ENCODE data around the gene HYDIN.
"Not testable (repeated sequence)": the region's sequence is repeated elsewhere in the genome, so short reads cannot be mapped to it uniquely, and the experiment has no call there.

DNA sequence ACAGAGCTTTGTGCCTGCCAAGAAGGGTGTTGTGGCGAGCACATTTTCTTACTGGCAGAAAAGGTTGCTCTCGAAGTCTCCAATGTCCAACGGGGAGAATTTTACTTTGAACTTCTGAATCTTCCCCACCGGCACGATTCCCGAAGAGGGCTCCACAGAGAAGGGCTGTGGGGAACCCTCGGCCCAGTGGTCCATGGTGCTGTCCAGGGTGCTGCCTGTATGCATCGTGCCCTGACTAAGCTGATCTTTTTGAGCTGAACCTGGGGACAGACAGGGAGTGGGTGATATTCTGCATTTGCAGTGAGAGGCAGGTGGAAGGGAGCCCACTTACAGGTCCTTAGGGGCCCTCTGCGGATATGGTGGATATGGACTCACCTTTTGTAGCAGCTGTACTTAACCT, 368.5 kb downstream of the HYDIN start:
- TF ChIP-seq, protein P1, sequence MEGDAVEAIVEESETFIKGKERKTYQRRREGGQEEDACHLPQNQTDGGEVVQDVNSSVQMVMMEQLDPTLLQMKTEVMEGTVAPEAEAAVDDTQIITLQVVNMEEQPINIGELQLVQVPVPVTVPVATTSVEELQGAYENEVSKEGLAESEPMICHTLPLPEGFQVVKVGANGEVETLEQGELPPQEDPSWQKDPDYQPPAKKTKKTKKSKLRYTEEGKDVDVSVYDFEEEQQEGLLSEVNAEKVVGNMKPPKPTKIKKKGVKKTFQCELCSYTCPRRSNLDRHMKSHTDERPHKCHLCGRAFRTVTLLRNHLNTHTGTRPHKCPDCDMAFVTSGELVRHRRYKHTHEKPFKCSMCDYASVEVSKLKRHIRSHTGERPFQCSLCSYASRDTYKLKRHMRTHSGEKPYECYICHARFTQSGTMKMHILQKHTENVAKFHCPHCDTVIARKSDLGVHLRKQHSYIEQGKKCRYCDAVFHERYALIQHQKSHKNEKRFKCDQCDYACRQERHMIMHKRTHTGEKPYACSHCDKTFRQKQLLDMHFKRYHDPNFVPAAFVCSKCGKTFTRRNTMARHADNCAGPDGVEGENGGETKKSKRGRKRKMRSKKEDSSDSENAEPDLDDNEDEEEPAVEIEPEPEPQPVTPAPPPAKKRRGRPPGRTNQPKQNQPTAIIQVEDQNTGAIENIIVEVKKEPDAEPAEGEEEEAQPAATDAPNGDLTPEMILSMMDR (IDR thresholded peaks at IDR 0.05) = not testable (repeated sequence)
- TF ChIP-seq POLR2A (IDR thresholded peaks at IDR 0.05) = not testable (repeated sequence)

Data from heart left ventricle (tissue), 13 donors.